ENCODE results near the gene ZFAND4.

DNA sequence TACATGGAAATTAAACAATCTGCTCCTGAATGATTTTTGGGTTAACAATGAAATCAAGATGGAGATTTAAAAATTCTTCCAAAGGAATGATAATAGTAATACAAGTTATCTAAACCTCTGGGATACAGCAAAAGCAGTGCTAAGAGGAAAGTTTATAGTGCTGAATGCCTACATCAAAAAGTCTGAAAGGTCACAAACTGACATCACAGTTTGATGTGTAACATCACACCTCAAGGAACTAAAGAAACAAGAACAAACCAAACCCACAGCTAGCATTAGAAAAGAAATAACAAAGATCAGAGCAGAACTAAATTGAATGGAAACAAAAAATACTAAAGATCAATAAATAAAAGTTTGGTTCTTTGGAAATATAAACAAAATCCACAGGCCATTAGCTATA is 17.4 kb downstream of the ZFAND4 start:
- TF ChIP-seq, protein P1, sequence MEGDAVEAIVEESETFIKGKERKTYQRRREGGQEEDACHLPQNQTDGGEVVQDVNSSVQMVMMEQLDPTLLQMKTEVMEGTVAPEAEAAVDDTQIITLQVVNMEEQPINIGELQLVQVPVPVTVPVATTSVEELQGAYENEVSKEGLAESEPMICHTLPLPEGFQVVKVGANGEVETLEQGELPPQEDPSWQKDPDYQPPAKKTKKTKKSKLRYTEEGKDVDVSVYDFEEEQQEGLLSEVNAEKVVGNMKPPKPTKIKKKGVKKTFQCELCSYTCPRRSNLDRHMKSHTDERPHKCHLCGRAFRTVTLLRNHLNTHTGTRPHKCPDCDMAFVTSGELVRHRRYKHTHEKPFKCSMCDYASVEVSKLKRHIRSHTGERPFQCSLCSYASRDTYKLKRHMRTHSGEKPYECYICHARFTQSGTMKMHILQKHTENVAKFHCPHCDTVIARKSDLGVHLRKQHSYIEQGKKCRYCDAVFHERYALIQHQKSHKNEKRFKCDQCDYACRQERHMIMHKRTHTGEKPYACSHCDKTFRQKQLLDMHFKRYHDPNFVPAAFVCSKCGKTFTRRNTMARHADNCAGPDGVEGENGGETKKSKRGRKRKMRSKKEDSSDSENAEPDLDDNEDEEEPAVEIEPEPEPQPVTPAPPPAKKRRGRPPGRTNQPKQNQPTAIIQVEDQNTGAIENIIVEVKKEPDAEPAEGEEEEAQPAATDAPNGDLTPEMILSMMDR (IDR thresholded peaks at IDR 0.05; ENCODE audit: insufficient read depth, low read length, poor library complexity, severe bottlenecking), result no peak
- TF ChIP-seq EZH2phosphoT487 (conservative IDR thresholded peaks at IDR 0.05; ENCODE audit: low read length), result no peak
